K562 (cell line): ENCODE data around the gene MORF4L1. TPM values are rescaled to one million over a fixed set of nuclear protein-coding genes. Genes with fewer than 3 reads are reported as not detected.
"Not testable (repeated sequence)": the region's sequence is repeated elsewhere in the genome, so short reads cannot be mapped to it uniquely, and the experiment has no call there.

Source experiments
- ATAC-seq: fragments of 200-7000 bp; cut with Tn5 transposase; 3 replicates; pipeline ENCODE4 v1.9.1; 2020; ENCODE audit warnings: moderate library complexity
- BruUV-seq: library from RNA; stranded (reverse); fragments of 400-500 nt; replicated peaks from 2 replicates; lab custom pipeline; 2021; lab: Mats Ljungman, UMichigan
- CTCF ChIA-PET: fragments of 300-600 bp; formaldehyde crosslinking; extraction: SDS; loops from one replicate; lab custom pipeline; 2021; ENCODE audit warnings: low intra/inter-chr PET ratio; lab: Yijun Ruan, JAX
- POLR2A ChIA-PET: fragments of 300-600, 350-650 bp; sonication (Branson Sonifier 250); formaldehyde crosslinking; extraction: SDS; loops from one replicate; lab custom pipeline; 2021; ENCODE audit warnings: antibody characterized with exemption, inconsistent platforms; lab: Yijun Ruan, JAX
- DNase-seq, 4 experiments: peaks; one replicate each; pipeline versions ENCODE4 v3.0.0 to v3.0.0-alpha.2; 2011 to 2018; ENCODE audit warnings: low spot score in 3 of 4, mixed read lengths in 3 of 4; ENCODE audit errors: extremely low read depth in 1 of 4
- FAIRE-seq: peaks from 2 replicates; lab custom pipeline; 2011; peaks lifted over from hg19 to GRCh38; lab: Jason Lieb, UNC
- H2AFZ ChIP-seq: 2 replicates; pipeline ENCODE4 v1.6.0; 2011; ENCODE audit warnings: low read depth, low read length, control low read depth, inconsistent platforms
- H3K27ac ChIP-seq: fragments of 200-600 bp; 3 replicates; pipeline ENCODE4 v1.8.0; 2011; ENCODE audit warnings: low read depth, mild to moderate bottlenecking, control low read depth, inconsistent platforms, low read length, moderate library complexity, mixed read lengths; ENCODE audit errors: extremely low read depth
- H3K27me3 ChIP-seq, 2 experiments: fragments of 300-600 bp in 1 of 2; 2 replicates in 1 of 2; 3 replicates in 1 of 2; pipeline versions ENCODE4 v1.6.0 to v1.8.0; 2011; ENCODE audit warnings: inconsistent platforms in 2 of 2, low read length in 2 of 2, mild to moderate bottlenecking in 1 of 2, mixed read lengths in 1 of 2, moderate library complexity in 1 of 2; ENCODE audit not compliant: control insufficient read depth in 2 of 2, insufficient read depth in 2 of 2
- H3K36me3 ChIP-seq: fragments of 300-600 bp; 3 replicates; pipeline ENCODE4 v1.8.0; 2011; ENCODE audit warnings: mild to moderate bottlenecking, low read length, inconsistent platforms; ENCODE audit not compliant: control insufficient read depth, insufficient read depth
- H3K4me1 ChIP-seq, 2 experiments: fragments of 200-600 bp in 1 of 2; replicated peaks in 1 of 2; 2 replicates in 1 of 2; 3 replicates in 1 of 2; pipeline versions ENCODE4 v1.5.1 to v1.8.0; 2011; ENCODE audit warnings: inconsistent platforms in 2 of 2, low read length in 2 of 2, mild to moderate bottlenecking in 1 of 2, mixed read lengths in 1 of 2, moderate library complexity in 1 of 2; ENCODE audit not compliant: control insufficient read depth in 2 of 2, insufficient read depth in 2 of 2
- H3K4me2 ChIP-seq: 2 replicates; pipeline ENCODE4 v1.6.1; 2011; ENCODE audit warnings: low read length, control low read depth, inconsistent platforms, mixed read lengths; ENCODE audit not compliant: insufficient read depth
- H3K4me3 ChIP-seq: fragments of 200-600 bp; sonication (generic), shearing (Covaris generic); 2 replicates; pipeline ENCODE4 v1.5.1; 2016; ENCODE audit warnings: control low read depth, inconsistent platforms
- H3K79me2 ChIP-seq: fragments of 200-600 bp; 3 replicates; pipeline ENCODE4 v1.8.0; 2011; ENCODE audit warnings: low read length, inconsistent platforms; ENCODE audit not compliant: control insufficient read depth, insufficient read depth
- H3K9ac ChIP-seq, 2 experiments: 2 replicates each; pipeline versions ENCODE4 v1.6.0 to v1.6.1; 2011; ENCODE audit warnings: low read depth in 2 of 2, low read length in 2 of 2, control low read depth in 1 of 2, inconsistent platforms in 1 of 2, mild to moderate bottlenecking in 1 of 2, mixed read lengths in 1 of 2; ENCODE audit not compliant: insufficient read depth in 1 of 2
- H3K9me1 ChIP-seq: one replicate; pipeline ENCODE4 v1.6.0; 2011; ENCODE audit warnings: inconsistent platforms, mild to moderate bottlenecking, low read length, moderate library complexity; ENCODE audit not compliant: control insufficient read depth, insufficient read depth
- H3K9me3 ChIP-seq: replicated peaks from 2 replicates; pipeline ENCODE4 v1.5.1; 2011; ENCODE audit warnings: low read depth, low read length, inconsistent platforms; ENCODE audit not compliant: control insufficient read depth, insufficient read depth
- H4K20me1 ChIP-seq: replicated peaks from 2 replicates; pipeline ENCODE4 v1.6.1; 2011; ENCODE audit warnings: low read length, inconsistent platforms, mixed read lengths; ENCODE audit not compliant: control insufficient read depth, insufficient read depth
- CEBPB ChIP-seq: fragments of 450-650 bp; IDR thresholded peaks from 2 replicates; pipeline ENCODE4 v1.6.1; 2016; ENCODE audit warnings: missing genetic modification characterization, missing compliant biosample characterization
- POLR2A ChIP-seq: fragments of 450-650 bp; conservative IDR thresholded peaks from 2 replicates; pipeline ENCODE4 v1.6.1; 2016
- POLR2AphosphoS5 ChIP-seq: IDR thresholded peaks from 2 replicates; pipeline ENCODE4 v1.6.1; 2011; ENCODE audit warnings: mild to moderate bottlenecking, low read depth, low read length, moderate library complexity; ENCODE audit not compliant: control insufficient read depth, insufficient read depth
- POLR2G ChIP-seq: fragments of 200-400 bp; formaldehyde crosslinking; IDR thresholded peaks from 2 replicates; pipeline ENCODE4 v1.6.1; 2017; ENCODE audit warnings: low read depth, mild to moderate bottlenecking, antibody characterized with exemption, low read length, moderate library complexity
- SUPT5H ChIP-seq: fragments of 450-650 bp; IDR thresholded peaks from 2 replicates; pipeline ENCODE4 v1.6.1; 2016
- WGBS: fragments of 100-300 bp; shearing (Covaris generic); methylation state at CpG from one replicate; pipeline ENCODE4 v1.1.6; 2016; ENCODE audit warnings: low coverage, mixed read lengths; ENCODE audit not compliant: insufficient coverage; ENCODE audit errors: missing lambda C conversion rate; 5-methylcytosine and 5-hydroxymethylcytosine counted together
- in situ Hi-C: fragments of 300-500 bp; cut with MboI; formaldehyde crosslinking; loops from 4 replicates; pipeline ENCODE4 v1.15.0; 2018; ENCODE audit warnings: inconsistent platforms, mixed read lengths
- intact Hi-C: fragments of 100-400 bp; cut with micrococcal nuclease; formaldehyde crosslinking; loops from 2 replicates; pipeline ENCODE4 v1.14.2; 2022
- polyA plus RNA-seq, 8 experiments: library from polyadenylated mRNA; depleted of rRNA in 4 of 8; stranded (reverse) in 5 of 8; unstranded in 3 of 8; fragments of >200 nt; fragmentation: Nextera tagmentation in 2 of 8; fragmentation: Illumina TruSeq in 1 of 8; extraction: Ambion mirVana in 2 of 8; extraction: Trizol in 1 of 8; gene quantifications; 2 replicates each; pipeline versions ENCODE4 v1.2.1 to v1.2.3, GENCODE V29; 2011 to 2014; ENCODE audit warnings: inconsistent platforms in 1 of 8, missing spikeins in 1 of 8
- total RNA-seq, 7 experiments: library from RNA; depleted of rRNA in 6 of 7; stranded (reverse); fragments of >200 nt in 6 of 7; fragmentation: Illumina TruSeq in 2 of 7; extraction: Trizol in 2 of 7; gene quantifications; 2 replicates each; pipeline versions ENCODE4 v1.2.1 to v1.2.3, GENCODE V29; 2011 to 2021; ENCODE audit warnings: low replicate concordance in 1 of 7

Gene MORF4L1
- total and polyA plus RNA-seq, 9 of the 15 experiments (the other 6 are each of a cell fraction or from before 2014, with no cell fraction given) = 127 to 615 (median 281) TPM

- Histone ChIP-seq H3K36me3 (peaks cover 95% of the 10 kb centered on the region), H3K4me1 (peaks cover 9 to 11% of the 10 kb centered on the region in 2 experiments), H3K79me2 (peaks cover 20% of the 10 kb centered on the region; the same call in 2 of the 3 replicates)
- H3K4me2 ChIP-seq, H3K9me3 ChIP-seq, H3K9ac ChIP-seq, ATAC-seq, DNase-seq, H2AFZ ChIP-seq, H3K27me3 ChIP-seq, H3K4me3 ChIP-seq, H4K20me1 ChIP-seq, FAIRE-seq, H3K27ac ChIP-seq, CTCF ChIA-PET, BruUV-seq, H3K9me1 ChIP-seq: not testable (repeated sequence)
- in situ Hi-C loops = loop anchor here (10.0 kb wide), 1 partner anchor 284 kb away; no protein-coding TSS in a partner anchor
- TF ChIP-seq POLR2G (0 out of 2 replicates have a peak, but pooled peaks have one; percentile 13), POLR2AphosphoS5 (0 out of 2 replicates have a peak, but pooled peaks have one; percentile 14), POLR2A (peak; percentile 51), CEBPB (tag) (peak; percentile 52), SUPT5H (peak; percentile 18; the same call in 1 of the 2 replicates)
- intact Hi-C loops = loop anchor here (10.0 kb wide), 1 partner anchor 284 kb away; no protein-coding TSS in a partner anchor
- WGBS = 86% methylated on average over 13 of the region's 14 CpGs
- POLR2A ChIA-PET = interaction anchor here (0.6 to 5.7 kb wide), 5 partner anchors 7 to 28 kb away, joined by 3 to 25 read pairs (median 6); partner anchors contain the start of gene MORF4L1
These were observed 28.3 kb downstream of the MORF4L1 start for GRCh38 chr15:78900819-78901533.
